PC-9 (cell line): Measurements from ENCODE around the gene ZSWIM4. TPM values are rescaled to one million over a fixed set of nuclear protein-coding genes. Genes with fewer than 3 reads are reported as not detected.

ENCODE experiments used
- BruUV-seq: library from RNA; stranded (reverse); fragments of 400-500 nt; replicated peaks from 2 replicates; lab custom pipeline; 2021; lab: Mats Ljungman, UMichigan
- CTCF ChIA-PET: fragments of 300-600 bp; sonication (Branson Sonifier 250); formaldehyde crosslinking; loops from one replicate; lab custom pipeline; 2022; ENCODE audit warnings: antibody characterized with exemption; lab: Charles Lee
- POLR2A ChIA-PET: fragments of 300-600 bp; sonication (Branson Sonifier 250); formaldehyde crosslinking; loops from one replicate; lab custom pipeline; 2022; ENCODE audit warnings: antibody characterized with exemption; ENCODE audit not compliant: unreplicated experiment; lab: Charles Lee
- DNase-seq, 2 experiments: peaks; one replicate each; pipeline versions ENCODE4 v3.0.0 to v3.0.0-alpha.2; 2015 to 2022; ENCODE audit warnings: mixed read lengths in 1 of 2
- H2AFZ ChIP-seq: fragments of 200-600 bp; sonication (generic); 2 replicates; pipeline ENCODE4 v1.8.1; 2017; ENCODE audit warnings: antibody characterized with exemption
- H3F3A ChIP-seq: fragments of 200-600 bp; sonication (generic); 2 replicates; pipeline ENCODE4 v1.8.1; 2017; ENCODE audit warnings: antibody characterized with exemption, mild to moderate bottlenecking, low read depth; ENCODE audit not compliant: insufficient read depth
- H3K27ac ChIP-seq: fragments of 200-600 bp; sonication (generic); 2 replicates; pipeline ENCODE4 v1.6.1; 2016; ENCODE audit warnings: mixed run types
- H3K27me3 ChIP-seq: fragments of 200-600 bp; sonication (generic); 2 replicates; pipeline ENCODE4 v1.6.1; 2016; ENCODE audit warnings: low read depth, mixed run types; ENCODE audit not compliant: insufficient read depth
- H3K36me3 ChIP-seq: fragments of 200-600 bp; sonication (generic); 2 replicates; pipeline ENCODE4 v1.6.1; 2016; ENCODE audit warnings: low read depth, mixed run types
- H3K4me1 ChIP-seq: fragments of 200-600 bp; sonication (generic); replicated peaks from 2 replicates; pipeline ENCODE4 v1.6.1; 2016; ENCODE audit warnings: mixed run types; ENCODE audit not compliant: insufficient read depth
- H3K4me2 ChIP-seq: fragments of 200-600 bp; sonication (generic); 2 replicates; pipeline ENCODE4 v1.6.1; 2017; ENCODE audit warnings: mixed run types
- H3K4me3 ChIP-seq: fragments of 200-600 bp; sonication (generic); 2 replicates; pipeline ENCODE4 v1.6.1; 2016; ENCODE audit warnings: mixed run types
- H3K79me2 ChIP-seq: fragments of 200-600 bp; sonication (generic); 2 replicates; pipeline ENCODE4 v1.6.1; 2017; ENCODE audit warnings: low read depth, mixed run types
- H3K9me2 ChIP-seq: fragments of 200-600 bp; sonication (generic); 2 replicates; pipeline ENCODE4 v1.8.1; 2017; ENCODE audit warnings: mild to moderate bottlenecking; ENCODE audit not compliant: insufficient read depth
- H3K9me3 ChIP-seq: fragments of 200-600 bp; sonication (generic); 2 replicates; pipeline ENCODE4 v1.8.1; 2016; ENCODE audit warnings: low read depth; ENCODE audit not compliant: insufficient read depth
- H4K20me1 ChIP-seq: fragments of 200-600 bp; sonication (generic); 2 replicates; pipeline ENCODE4 v1.8.1; 2017; ENCODE audit not compliant: insufficient read depth
- EZH2 ChIP-seq: fragments of 200-600 bp; sonication (generic); IDR thresholded peaks from 2 replicates; pipeline ENCODE4 v1.8.0; 2017; ENCODE audit warnings: antibody characterized with exemption, low read depth
- intact Hi-C: fragments of 100-400 bp; cut with micrococcal nuclease; formaldehyde crosslinking; loops from one replicate; pipeline ENCODE4 v1.10.0; 2022; ENCODE audit not compliant: unreplicated experiment
- total RNA-seq: library from RNA; stranded (reverse); gene quantifications from 2 replicates; pipeline ENCODE4 v1.2.3, GENCODE V29; 2021
- TF ChIP-seq, protein P1 (sequence below): fragments of 200-600 bp; sonication (generic); conservative IDR thresholded peaks from 2 replicates; pipeline ENCODE4 v1.6.1; 2017; ENCODE audit warnings: mixed run types, antibody characterized with exemption, mild to moderate bottlenecking, moderate library complexity

The ZSWIM4 gene
- total RNA-seq, 1 experiment from 2014 or later = 15.2 TPM

DNA sequence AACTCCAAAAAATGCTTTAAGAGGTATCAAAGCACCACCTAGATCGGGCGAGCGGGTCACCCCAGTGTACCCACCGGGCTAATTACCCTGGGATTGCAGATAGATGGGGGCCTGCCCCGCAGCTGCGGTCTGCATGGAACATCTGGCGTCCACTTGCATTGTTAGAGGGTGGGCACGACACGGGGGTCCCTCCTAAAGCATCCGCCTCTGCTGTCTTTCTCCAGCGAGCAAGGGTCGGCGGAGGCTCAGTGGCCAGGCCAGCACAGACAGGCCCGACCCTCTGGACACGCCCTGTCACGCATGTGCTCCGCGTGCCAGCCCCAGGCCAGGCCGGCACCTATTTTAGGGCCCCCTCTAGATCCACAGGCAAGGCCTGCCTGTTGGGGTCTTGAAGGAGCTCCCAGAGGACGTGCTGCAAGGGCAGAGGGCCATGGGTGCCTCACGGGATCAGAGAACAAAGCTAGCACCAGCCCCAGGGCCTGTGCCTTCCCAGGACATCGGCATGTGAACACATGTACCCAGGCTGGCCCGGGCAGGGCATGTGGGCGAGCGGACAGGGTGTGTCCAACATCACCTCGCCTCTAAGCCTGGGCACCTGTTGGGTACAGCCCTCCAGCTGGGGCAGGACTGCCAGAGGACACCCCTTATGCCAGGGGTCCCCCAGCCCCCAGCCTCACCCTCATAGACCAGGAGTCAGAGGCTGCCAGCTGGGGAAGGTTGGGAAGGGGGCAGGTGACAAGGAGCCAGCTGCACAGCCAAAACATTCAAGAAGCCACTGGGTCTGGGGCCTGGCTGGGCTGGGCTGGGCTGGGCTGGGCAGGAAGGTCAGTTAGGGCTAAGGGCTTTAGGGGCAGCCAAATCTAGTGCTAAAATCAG lies 46.1 kb downstream of the ZSWIM4 start:
- no peaks in the 10 kb centered on the region for H3K27me3 ChIP-seq
- no peaks in the 10 kb centered on the region for H3K9me3 ChIP-seq
- no TSS peak for BruUV-seq
- H3K4me1 ChIP-seq = peaks cover 71% of the 10 kb centered on the region
- no peak for TF ChIP-seq EZH2
- TF ChIP-seq, protein P1, sequence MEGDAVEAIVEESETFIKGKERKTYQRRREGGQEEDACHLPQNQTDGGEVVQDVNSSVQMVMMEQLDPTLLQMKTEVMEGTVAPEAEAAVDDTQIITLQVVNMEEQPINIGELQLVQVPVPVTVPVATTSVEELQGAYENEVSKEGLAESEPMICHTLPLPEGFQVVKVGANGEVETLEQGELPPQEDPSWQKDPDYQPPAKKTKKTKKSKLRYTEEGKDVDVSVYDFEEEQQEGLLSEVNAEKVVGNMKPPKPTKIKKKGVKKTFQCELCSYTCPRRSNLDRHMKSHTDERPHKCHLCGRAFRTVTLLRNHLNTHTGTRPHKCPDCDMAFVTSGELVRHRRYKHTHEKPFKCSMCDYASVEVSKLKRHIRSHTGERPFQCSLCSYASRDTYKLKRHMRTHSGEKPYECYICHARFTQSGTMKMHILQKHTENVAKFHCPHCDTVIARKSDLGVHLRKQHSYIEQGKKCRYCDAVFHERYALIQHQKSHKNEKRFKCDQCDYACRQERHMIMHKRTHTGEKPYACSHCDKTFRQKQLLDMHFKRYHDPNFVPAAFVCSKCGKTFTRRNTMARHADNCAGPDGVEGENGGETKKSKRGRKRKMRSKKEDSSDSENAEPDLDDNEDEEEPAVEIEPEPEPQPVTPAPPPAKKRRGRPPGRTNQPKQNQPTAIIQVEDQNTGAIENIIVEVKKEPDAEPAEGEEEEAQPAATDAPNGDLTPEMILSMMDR = no peak
- peaks cover 81% of the 10 kb centered on the region for H3F3A ChIP-seq
- no peak overlapping the region for H2AFZ ChIP-seq
- peak overlapping the region; percentile 61 for H3K4me3 ChIP-seq
- H3K36me3 ChIP-seq = peaks cover 7% of the 10 kb centered on the region
- peaks cover 67% of the 10 kb centered on the region for H3K79me2 ChIP-seq
- CTCF ChIA-PET = interaction anchor here (0.5 to 0.9 kb wide), 2 partner anchors 21 to 1368 kb away, joined by 3 read pairs; no protein-coding TSS in a partner anchor
- H3K4me2 ChIP-seq = peak overlapping the region; percentile 100
- H4K20me1 ChIP-seq = peaks cover 35% of the 10 kb centered on the region
- peak in 1 of 2 experiments; percentile 63 for DNase-seq
- peak overlapping the region; percentile 97 for H3K27ac ChIP-seq
- POLR2A ChIA-PET = interaction anchor here (0.5 to 1.9 kb wide), 8 partner anchors 10 to 221 kb away, joined by 3 to 20 read pairs (median 6); partner anchors contain the start of gene PALM3
- H3K9me2 ChIP-seq = no peaks in the 10 kb centered on the region
- intact Hi-C loops = loop anchor here (10.0 kb wide), 1 partner anchor 1057 kb away; no protein-coding TSS in a partner anchor

DNA sequence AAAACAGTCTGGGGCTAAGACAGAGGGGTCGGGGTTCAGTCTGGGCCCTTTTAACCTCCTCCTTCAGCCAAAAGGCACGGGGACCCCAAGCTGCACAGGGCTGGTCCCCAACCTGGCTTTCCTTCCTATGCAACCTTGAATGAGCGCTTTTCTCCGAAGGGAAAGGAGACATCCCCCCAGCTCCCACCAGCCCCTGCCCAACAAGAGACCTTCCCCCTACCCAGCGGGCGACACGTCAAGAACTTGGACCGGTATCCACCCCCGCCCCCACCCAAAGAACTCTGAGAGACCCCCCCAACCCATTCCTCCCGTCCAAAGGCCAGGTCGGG lies 46.7 kb downstream of the ZSWIM4 start:
- Histone ChIP-seq H4K20me1 (peaks cover 29% of the 10 kb centered on the region), H3K36me3 (peaks cover 4% of the 10 kb centered on the region), H3K9me2 (no peaks in the 10 kb centered on the region), H2AFZ (no peak overlapping the region), H3K4me1 (peaks cover 71% of the 10 kb centered on the region), H3K79me2 (peaks cover 61% of the 10 kb centered on the region), H3F3A (peaks cover 80% of the 10 kb centered on the region), H3K9me3 (no peaks in the 10 kb centered on the region), H3K27ac (peak overlapping the region; percentile 97), H3K27me3 (no peaks in the 10 kb centered on the region), H3K4me3 (peak overlapping the region; percentile 61), H3K4me2 (peak overlapping the region; percentile 100)
- TF ChIP-seq, protein P1 = no peak
- no peak for TF ChIP-seq EZH2
- no peak for DNase-seq
- POLR2A ChIA-PET = interaction anchor here (0.5 to 1.0 kb wide), 6 partner anchors 9 to 220 kb away, joined by 3 to 6 read pairs (median 5); partner anchors contain the start of gene PALM3
- CTCF ChIA-PET = interaction anchor here (0.5 to 0.9 kb wide), 2 partner anchors 20 to 1367 kb away, joined by 3 read pairs; no protein-coding TSS in a partner anchor
- TSS peak; percentile 53 for BruUV-seq
- intact Hi-C loops = loop anchor here (10.0 kb wide), 1 partner anchor 1057 kb away; no protein-coding TSS in a partner anchor

DNA sequence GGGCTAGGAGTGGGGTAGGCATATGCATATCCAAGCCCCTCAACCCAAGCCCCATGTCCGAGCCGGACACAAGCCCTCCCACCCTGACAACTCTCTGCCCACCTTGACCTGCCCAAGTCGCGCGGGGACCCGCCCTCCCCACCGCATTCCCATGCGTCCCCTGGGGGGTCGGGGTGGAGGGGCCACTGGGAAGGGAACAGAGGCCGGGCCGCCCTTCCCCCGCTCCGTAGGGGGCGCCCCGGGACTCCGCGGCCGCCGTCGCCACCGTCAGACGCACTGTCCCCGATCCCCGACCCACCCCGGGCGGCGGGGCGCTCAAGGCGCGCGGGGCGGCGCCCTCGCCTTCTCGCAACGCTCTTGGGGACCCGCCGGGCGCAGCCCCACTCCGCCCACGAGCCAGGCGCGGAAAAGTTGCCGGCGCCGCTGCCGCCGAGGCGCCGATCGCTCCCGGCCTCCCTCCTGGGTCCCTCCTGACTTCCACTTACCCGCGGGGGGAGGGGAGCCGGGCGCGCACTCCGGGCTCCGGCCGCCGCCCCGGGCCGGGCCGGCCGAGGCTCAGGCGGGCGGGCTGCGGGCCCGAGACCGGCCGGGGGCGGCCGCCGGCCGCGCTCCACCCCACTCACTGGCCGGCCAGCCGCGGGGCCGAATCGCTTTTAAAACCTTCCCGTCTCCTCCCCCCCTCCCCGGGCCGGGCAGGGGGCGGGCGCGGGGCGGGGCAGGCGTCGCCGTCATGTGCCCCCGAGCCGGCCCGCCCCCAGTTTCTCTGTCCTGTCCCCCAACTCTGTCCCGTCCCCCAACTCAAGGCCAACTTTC lies 47.3 kb downstream of the ZSWIM4 start:
- Histone ChIP-seq H3K9me2 (no peaks in the 10 kb centered on the region), H3K4me3 (peak overlapping the region; percentile 61), H4K20me1 (peaks cover 24% of the 10 kb centered on the region), H3K9me3 (no peaks in the 10 kb centered on the region), H3K27me3 (no peaks in the 10 kb centered on the region), H3K79me2 (peaks cover 56% of the 10 kb centered on the region), H2AFZ (no peak overlapping the region), H3K27ac (peak overlapping the region; percentile 97), H3K4me1 (peaks cover 71% of the 10 kb centered on the region), H3K4me2 (peak overlapping the region; percentile 100), H3K36me3 (peaks cover 4% of the 10 kb centered on the region), H3F3A (peaks cover 81% of the 10 kb centered on the region)
- peak; percentile 56 to 86 for DNase-seq
- no peak for TF ChIP-seq EZH2
- TF ChIP-seq, protein P1 = no peak; the same call in 1 of the 2 replicates
- ChIA-PET POLR2A (interaction anchor here (1.0 kb wide), 1 partner anchor 9 kb away, joined by 5 read pairs; no protein-coding TSS in a partner anchor), CTCF (no interaction called here)
- intact Hi-C loops = loop anchor here (1.0 to 10.0 kb wide), 3 partner anchors 9 to 1058 kb away; no protein-coding TSS in a partner anchor
- BruUV-seq = no TSS peak
